Gastroesophageal sphincter (tissue), 4 donors: ENCODE measurements around the gene PRKN. TPM values are rescaled to one million over a fixed set of nuclear protein-coding genes. Genes with fewer than 3 reads are reported as not detected.

Source experiments
- ATAC-seq: fragments of 150-250 bp; one replicate; pipeline ENCODE4 v1.9.1; 2016; ENCODE audit warnings: mild to moderate bottlenecking, moderate library complexity
- H3K27ac ChIP-seq, 4 donors: fragments of 200-600 bp; sonication (generic) in 3 of 4; 1 replicate in 3 of 4; 2 replicates in 1 of 4; pipeline ENCODE4 v1.5.1; 2016 to 2019
- H3K27me3 ChIP-seq: fragments of 200-600 bp; sonication (generic); one replicate; pipeline ENCODE4 v1.5.1; 2019
- H3K36me3 ChIP-seq, 2 donors: fragments of 200-600 bp; sonication (generic); one replicate each; pipeline ENCODE4 v1.5.1; 2019; ENCODE audit warnings: control low read depth in 1 of 2
- H3K4me1 ChIP-seq, 3 donors: fragments of 200-600 bp; sonication (generic); 1 replicate in 2 of 3; 2 replicates in 1 of 3; pipeline ENCODE4 v1.5.1; 2016 to 2019; ENCODE audit warnings: control low read depth in 2 of 3
- H3K4me3 ChIP-seq, 2 donors: fragments of 200-600 bp; sonication (generic); one replicate each; pipeline ENCODE4 v1.5.1; 2019; ENCODE audit warnings: mild to moderate bottlenecking in 1 of 2, moderate library complexity in 1 of 2
- H3K9me3 ChIP-seq, 3 donors: fragments of 200-600 bp; sonication (generic); one replicate each; pipeline ENCODE4 v1.5.1; 2017 to 2019; ENCODE audit warnings: control low read depth in 2 of 3
- EP300 ChIP-seq: sonication (generic); formaldehyde crosslinking; IDR thresholded peaks from one replicate; pipeline ENCODE4 v1.6.1; 2017; ENCODE audit warnings: antibody characterized with exemption, mild to moderate bottlenecking
- POLR2A ChIP-seq, 2 donors: fragments of 450-650 bp; IDR thresholded peaks; one replicate each; pipeline ENCODE4 v1.6.1; 2017; ENCODE audit warnings: antibody characterized with exemption in 2 of 2, mild to moderate bottlenecking in 2 of 2, moderate library complexity in 1 of 2
- POLR2AphosphoS5 ChIP-seq: sonication (generic); formaldehyde crosslinking; IDR thresholded peaks from one replicate; pipeline ENCODE4 v1.6.1; 2017; ENCODE audit warnings: antibody characterized with exemption
- WGBS, 2 donors: methylation state at CpG; one replicate each; pipeline ENCODE4 v1.1.5; 2018; ENCODE audit warnings: low coverage in 1 of 2; 5-methylcytosine and 5-hydroxymethylcytosine counted together
- total RNA-seq, 4 donors: library from RNA; depleted of rRNA; stranded (reverse); fragments of >200 nt; gene quantifications; one replicate each; pipeline ENCODE4 v1.1.0, GENCODE V29; 2016
- TF ChIP-seq, protein P1 (sequence below), 4 experiments: fragments of 200-600 bp in 2 of 4; fragments of 450-650 bp in 2 of 4; sonication (generic) in 1 of 4; IDR thresholded peaks; one replicate each; pipeline ENCODE4 v1.5.1; 2017 to 2019; ENCODE audit warnings: antibody characterized with exemption in 4 of 4, mild to moderate bottlenecking in 2 of 4, moderate library complexity in 2 of 4

PRKN gene
- total RNA-seq, 4 donors from 2014 or later: 8.4 to 58.6 (median 25.8) TPM

DNA sequence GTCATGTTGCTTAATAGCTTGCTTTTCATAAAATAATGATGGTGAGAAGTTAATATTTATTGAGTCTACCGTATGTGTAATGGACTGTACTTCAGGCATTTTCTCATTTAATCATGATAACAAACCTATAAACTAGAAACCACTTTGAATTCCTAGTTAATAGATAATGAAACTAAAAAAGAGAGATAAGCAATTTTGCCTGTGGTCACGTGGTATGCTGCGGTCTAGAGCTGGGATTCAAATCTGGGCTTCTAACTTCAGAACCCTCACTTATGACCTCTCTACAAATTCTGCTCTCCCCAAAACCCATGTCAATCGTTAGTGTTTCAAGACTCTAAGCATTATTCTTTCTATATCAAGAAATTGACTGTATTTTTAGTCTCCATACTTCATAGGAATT is 700.7 kb downstream of the PRKN start:
- Histone ChIP-seq H3K36me3 (no peaks in the 10 kb centered on the region), H3K9me3 (no peaks in the 10 kb centered on the region), H3K4me1 (no peaks in the 10 kb centered on the region), H3K27me3 (no peaks in the 10 kb centered on the region), H3K27ac (no peak overlapping the region), H3K4me3 (no peak overlapping the region)
- TF ChIP-seq EP300: no peak
- TF ChIP-seq, protein P1, sequence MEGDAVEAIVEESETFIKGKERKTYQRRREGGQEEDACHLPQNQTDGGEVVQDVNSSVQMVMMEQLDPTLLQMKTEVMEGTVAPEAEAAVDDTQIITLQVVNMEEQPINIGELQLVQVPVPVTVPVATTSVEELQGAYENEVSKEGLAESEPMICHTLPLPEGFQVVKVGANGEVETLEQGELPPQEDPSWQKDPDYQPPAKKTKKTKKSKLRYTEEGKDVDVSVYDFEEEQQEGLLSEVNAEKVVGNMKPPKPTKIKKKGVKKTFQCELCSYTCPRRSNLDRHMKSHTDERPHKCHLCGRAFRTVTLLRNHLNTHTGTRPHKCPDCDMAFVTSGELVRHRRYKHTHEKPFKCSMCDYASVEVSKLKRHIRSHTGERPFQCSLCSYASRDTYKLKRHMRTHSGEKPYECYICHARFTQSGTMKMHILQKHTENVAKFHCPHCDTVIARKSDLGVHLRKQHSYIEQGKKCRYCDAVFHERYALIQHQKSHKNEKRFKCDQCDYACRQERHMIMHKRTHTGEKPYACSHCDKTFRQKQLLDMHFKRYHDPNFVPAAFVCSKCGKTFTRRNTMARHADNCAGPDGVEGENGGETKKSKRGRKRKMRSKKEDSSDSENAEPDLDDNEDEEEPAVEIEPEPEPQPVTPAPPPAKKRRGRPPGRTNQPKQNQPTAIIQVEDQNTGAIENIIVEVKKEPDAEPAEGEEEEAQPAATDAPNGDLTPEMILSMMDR (IDR thresholded peaks at IDR 0.05): no peak
- TF ChIP-seq POLR2A (IDR thresholded peaks at IDR 0.05): no peak
- no peak for TF ChIP-seq POLR2AphosphoS5
- WGBS, 2 donors: 67% methylated on average over 4 of the region's 4 CpGs
- no peak for ATAC-seq

DNA sequence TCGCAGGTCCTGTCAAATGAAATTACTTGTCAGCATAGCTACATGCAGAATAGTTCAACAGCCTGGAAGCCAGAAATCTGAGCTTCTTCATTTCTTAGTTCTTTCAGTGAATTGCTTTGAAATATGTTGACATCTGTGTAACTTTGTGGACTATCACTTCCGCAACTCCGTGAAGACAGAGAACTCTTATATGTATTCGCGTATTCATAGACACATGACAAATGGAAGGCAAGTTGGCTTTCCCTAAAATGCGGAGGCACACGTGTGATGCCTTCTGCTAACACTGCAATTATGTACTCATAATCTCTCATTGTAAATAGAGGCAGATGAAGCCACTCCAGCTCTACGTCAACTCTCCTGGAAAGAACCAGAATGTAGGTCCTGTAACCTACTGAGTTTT is 701.5 kb downstream of the PRKN start:
- no peaks in the 10 kb centered on the region for H3K4me1 ChIP-seq
- no peak for TF ChIP-seq POLR2A (IDR thresholded peaks at IDR 0.05)
- WGBS, 2 donors: 76 to 79% methylated on average over 7 to 8 of the region's 8 CpGs
- no peaks in the 10 kb centered on the region for H3K27me3 ChIP-seq
- no peak overlapping the region for H3K4me3 ChIP-seq
- no peaks in the 10 kb centered on the region for H3K36me3 ChIP-seq
- ATAC-seq: no peak
- H3K9me3 ChIP-seq: no peaks in the 10 kb centered on the region
- no peak overlapping the region for H3K27ac ChIP-seq

DNA sequence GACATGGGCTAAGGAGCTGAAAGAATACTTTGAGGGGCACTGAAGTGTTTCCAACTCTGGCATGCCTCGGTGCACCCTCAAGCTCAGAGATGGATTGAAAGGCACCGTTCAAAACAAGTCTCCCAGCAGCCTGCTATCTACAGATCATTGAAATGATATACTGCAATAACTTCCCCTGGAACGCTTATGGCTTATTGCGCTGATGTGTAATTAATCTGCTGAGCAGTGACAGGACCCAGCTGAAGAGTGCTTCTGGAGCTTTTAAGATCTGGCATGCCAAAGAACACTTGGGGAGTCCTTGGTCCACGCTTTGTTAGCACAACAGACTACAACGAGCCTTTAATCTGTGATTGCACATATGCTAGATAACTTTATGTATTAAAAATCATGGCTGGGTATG is 708.2 kb downstream of the PRKN start:
- no peak for ATAC-seq
- no peak overlapping the region for H3K27ac ChIP-seq
- 36 to 38% methylated on average over 5 to 6 of the region's 6 CpGs for WGBS, 2 donors
- no peaks in the 10 kb centered on the region for H3K9me3 ChIP-seq
- no peaks in the 10 kb centered on the region for H3K27me3 ChIP-seq
- H3K36me3 ChIP-seq: no peaks in the 10 kb centered on the region
- H3K4me1 ChIP-seq: no peaks in the 10 kb centered on the region
- H3K4me3 ChIP-seq: no peak overlapping the region
- no peak for TF ChIP-seq EP300
- no peak for TF ChIP-seq POLR2A (IDR thresholded peaks at IDR 0.05)
- TF ChIP-seq, protein P1 (IDR thresholded peaks at IDR 0.05): no peak
- TF ChIP-seq POLR2AphosphoS5: no peak

DNA sequence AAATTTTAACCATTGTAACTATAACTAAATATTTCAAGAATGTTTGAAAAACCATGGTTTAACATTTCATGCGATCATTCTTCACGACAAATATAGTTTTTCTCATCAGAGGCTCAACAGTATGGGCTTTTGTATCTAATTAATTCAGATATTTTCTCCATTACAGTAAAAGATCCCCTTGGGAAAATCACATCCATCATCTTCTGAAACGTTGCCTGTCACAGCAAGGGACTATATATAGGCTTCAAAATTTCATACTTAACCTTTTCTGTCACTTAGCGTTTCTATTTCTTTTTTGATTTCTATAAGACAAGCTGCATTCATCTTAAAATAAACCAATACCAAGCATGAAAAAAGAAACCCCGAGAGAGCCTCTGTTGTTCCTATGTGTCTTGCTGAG is 710.0 kb downstream of the PRKN start:
- no peaks in the 10 kb centered on the region for H3K36me3 ChIP-seq
- ATAC-seq: no peak
- WGBS, 2 donors: 60 to 75% methylated on average over 5 of the region's 5 CpGs
- H3K4me3 ChIP-seq: no peak overlapping the region
- H3K4me1 ChIP-seq: no peaks in the 10 kb centered on the region
- H3K9me3 ChIP-seq: no peaks in the 10 kb centered on the region
- H3K27me3 ChIP-seq: no peaks in the 10 kb centered on the region
- no peak overlapping the region for H3K27ac ChIP-seq
- no peak for TF ChIP-seq EP300
- TF ChIP-seq POLR2AphosphoS5: no peak
- TF ChIP-seq, protein P1 (IDR thresholded peaks at IDR 0.05): no peak
- no peak for TF ChIP-seq POLR2A (IDR thresholded peaks at IDR 0.05)

DNA sequence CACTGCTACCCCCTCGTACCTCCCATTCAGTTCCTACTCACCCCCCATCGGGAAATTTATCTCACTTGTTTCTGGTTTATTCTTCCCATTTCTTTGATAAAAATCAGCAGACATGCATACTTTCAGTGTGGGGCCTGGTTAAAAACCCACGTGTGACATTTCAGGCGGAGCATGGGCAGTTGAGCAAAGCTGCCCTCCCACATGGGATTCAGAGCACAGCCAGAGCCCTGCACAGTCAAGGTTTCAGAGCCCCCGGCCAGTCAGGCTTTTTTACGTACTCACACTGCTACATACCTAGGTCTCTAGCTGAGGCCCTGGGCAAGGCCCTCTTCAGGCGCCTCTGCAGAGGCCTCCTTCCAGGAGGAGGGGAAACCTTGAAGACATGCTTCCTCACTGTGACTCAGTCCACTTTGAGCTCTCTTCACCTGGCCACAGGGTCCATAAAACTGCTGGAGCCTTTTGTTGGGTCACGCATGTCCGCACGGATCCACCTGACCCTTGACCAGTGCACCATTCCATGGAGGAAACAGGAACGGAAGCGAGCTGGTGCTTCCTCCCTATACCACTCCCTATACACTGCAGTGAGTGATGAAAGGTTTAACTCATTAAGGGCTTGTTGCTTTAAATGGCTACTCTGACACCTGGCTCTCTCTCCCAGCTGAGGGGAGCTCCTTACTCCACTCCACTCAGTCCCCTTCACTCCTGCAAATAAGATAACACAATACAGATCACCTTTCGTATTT is 713.3 kb downstream of the PRKN start:
- ATAC-seq: no peak
- H3K9me3 ChIP-seq: no peaks in the 10 kb centered on the region
- TF ChIP-seq, protein P1 (IDR thresholded peaks at IDR 0.05): no peak
- TF ChIP-seq EP300 (no peak), POLR2AphosphoS5 (no peak), POLR2A (IDR thresholded peaks at IDR 0.05) (no peak)

More for the DNA sequence above, 713.3 kb downstream of the PRKN start:
- H3K36me3 ChIP-seq: no peaks in the 10 kb centered on the region
- H3K27ac ChIP-seq: no peak overlapping the region
- no peaks in the 10 kb centered on the region for H3K27me3 ChIP-seq
- no peak overlapping the region for H3K4me3 ChIP-seq
- H3K4me1 ChIP-seq: no peaks in the 10 kb centered on the region
- WGBS, 2 donors: 74 to 96% methylated on average over 3 to 8 of the region's 13 CpGs
